ENCODE results near the gene PAK1IP1. TPM values are rescaled to one million over a fixed set of nuclear protein-coding genes. Genes with fewer than 3 reads are reported as not detected.

Gene PAK1IP1
- total RNA-seq, 1 donor from 2014 or later: 15.5 TPM

GRCh38 chr6:10721850-10722569 lies 27.2 kb downstream of the PAK1IP1 start:
- H3K36me3 Mint-ChIP-seq: peaks cover 4% of the 10 kb centered on the region
- H3K9me3 Mint-ChIP-seq: peaks cover 4% of the 10 kb centered on the region
- H3K27me3 Mint-ChIP-seq (ENCODE audit: low read depth): no peaks in the 10 kb centered on the region
- no peak for TF ChIP-seq CTCF (IDR thresholded peaks at IDR 0.05; ENCODE audit: unreplicated experiment)
- peaks cover 28% of the 10 kb centered on the region for H3K4me1 Mint-ChIP-seq
- no peak for DNase-seq (ENCODE audit: low spot score in 2 of 2, unreplicated experiment in 2 of 2)
- H3K4me3 Mint-ChIP-seq: peak overlapping the region; percentile 97
- peak overlapping the region; percentile 99 for H3K27ac Mint-ChIP-seq

DNA sequence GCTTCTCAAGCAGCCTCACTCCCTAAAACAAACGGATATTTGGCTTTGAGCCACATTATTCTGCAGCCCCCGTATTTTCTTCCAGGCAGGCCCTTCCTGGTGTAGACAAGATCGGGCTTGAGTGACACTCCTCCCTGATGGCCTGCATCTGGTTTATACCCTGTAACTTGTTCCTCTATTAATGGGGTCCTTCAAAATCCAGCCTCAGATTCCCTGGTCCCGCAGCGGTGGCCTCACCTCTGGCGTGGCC lies 27.7 kb downstream of the PAK1IP1 start:
- Mint-ChIP-seq H3K36me3 (peaks cover 7% of the 10 kb centered on the region), H3K4me3 (peak overlapping the region; percentile 97), H3K27me3 (ENCODE audit: low read depth) (no peaks in the 10 kb centered on the region), H3K27ac (peak overlapping the region; percentile 99), H3K9me3 (peaks cover 4% of the 10 kb centered on the region), H3K4me1 (peaks cover 28% of the 10 kb centered on the region)
- no peak for TF ChIP-seq CTCF (IDR thresholded peaks at IDR 0.05; ENCODE audit: unreplicated experiment)
- DNase-seq (ENCODE audit: low spot score in 2 of 2, unreplicated experiment in 2 of 2): no peak

DNA sequence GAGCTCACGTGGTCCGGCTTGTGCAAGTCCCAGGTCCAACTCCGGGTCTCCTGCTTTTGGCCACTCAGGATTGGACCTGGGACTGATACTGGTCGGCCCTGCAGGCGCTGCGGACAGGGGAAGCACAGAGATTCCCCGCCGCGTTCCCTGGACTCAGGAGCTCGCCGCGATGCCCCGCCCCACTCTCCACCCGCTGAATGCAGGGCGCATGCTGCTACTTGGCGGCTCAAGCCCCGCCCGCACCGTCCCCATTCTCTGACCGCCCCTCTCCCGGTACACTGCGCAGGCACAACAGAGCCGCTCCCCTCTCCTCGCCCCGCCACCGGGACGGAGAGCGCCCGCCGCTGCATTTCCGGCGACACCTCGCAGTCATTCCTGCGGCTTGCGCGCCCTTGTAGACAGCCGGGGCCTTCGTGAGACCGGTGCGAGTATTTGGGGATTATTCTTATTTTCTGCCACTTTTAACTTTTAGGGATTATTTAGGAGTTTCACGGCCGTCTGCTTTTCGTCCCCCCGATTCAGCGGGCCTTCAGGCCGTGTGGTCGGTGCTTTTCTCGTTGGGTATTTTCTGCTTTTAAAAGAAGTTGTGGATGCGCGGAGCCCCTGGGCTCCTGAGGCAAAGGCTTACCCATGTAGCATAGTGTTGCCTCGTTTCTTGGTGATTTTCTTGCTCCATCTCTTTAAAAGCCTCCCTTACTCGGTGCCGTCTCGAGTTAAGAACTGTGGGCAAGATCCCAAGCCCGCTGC lies 28.2 kb downstream of the PAK1IP1 start, which contains the start of gene TMEM14C:
Gene TMEM14C (plus strand): TSS at position 251 of the 747 bp plus-strand sequence. CDS start 1,544 bp downstream, outside the sequence.
- Mint-ChIP-seq H3K9me3 (peaks cover 4% of the 10 kb centered on the region), H3K36me3 (peaks cover 10% of the 10 kb centered on the region), H3K4me3 (peak within 1 kb of the TSS; percentile 97), H3K27ac (peak within 1 kb of the TSS; percentile 99), H3K27me3 (ENCODE audit: low read depth) (no peaks in the 10 kb centered on the region), H3K4me1 (peaks cover 28% of the 10 kb centered on the region)
- TF ChIP-seq CTCF (IDR thresholded peaks at IDR 0.05; ENCODE audit: unreplicated experiment): no peak
- DNase-seq (ENCODE audit: low spot score in 2 of 2, unreplicated experiment in 2 of 2): peak; percentile 93 to 96

DNA sequence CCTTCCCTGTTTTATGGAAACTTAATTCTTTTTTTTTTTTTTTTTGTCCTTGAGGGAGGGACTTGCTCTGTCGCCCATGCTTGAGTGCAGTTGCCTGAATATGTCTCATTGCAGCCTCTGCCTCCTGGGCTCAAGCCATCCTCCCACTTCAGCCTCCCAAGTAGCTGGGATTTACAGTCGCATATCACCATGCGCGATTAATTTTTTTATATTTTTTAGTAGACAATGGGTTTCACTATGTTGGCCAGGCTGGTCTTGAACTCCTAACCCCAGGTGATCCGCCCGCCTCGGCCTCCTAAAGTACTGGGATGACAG lies 28.8 kb downstream of the PAK1IP1 start:
- DNase-seq (ENCODE audit: low spot score in 2 of 2, unreplicated experiment in 2 of 2): no peak
- Mint-ChIP-seq H3K27ac (peak overlapping the region; percentile 99), H3K4me1 (peaks cover 28% of the 10 kb centered on the region), H3K9me3 (peaks cover 2% of the 10 kb centered on the region), H3K36me3 (peaks cover 14% of the 10 kb centered on the region), H3K27me3 (ENCODE audit: low read depth) (no peaks in the 10 kb centered on the region), H3K4me3 (peak overlapping the region; percentile 97)
- TF ChIP-seq CTCF (IDR thresholded peaks at IDR 0.05; ENCODE audit: unreplicated experiment): no peak

DNA sequence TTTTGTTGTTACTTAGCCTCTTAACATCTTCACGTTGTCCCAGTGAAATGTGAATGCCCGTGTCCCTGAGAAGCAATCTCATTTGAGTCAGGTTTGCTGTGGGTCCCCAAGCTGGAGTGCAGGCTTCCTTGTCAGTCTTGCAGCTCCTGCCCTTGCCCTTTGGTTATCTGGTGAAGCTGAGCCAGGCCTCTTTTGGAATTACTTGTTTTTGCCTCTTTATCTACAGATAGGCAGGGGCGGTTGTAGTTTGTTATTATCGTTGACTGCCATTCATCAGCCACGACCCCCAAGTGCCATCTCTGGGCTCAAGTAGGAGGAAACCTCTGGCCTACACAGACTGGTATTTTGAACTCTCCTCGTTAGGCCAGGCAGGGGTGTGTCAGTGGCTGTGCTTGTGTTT lies 30.3 kb downstream of the PAK1IP1 start:
- H3K4me3 Mint-ChIP-seq: peak overlapping the region; percentile 97
- H3K9me3 Mint-ChIP-seq: no peaks in the 10 kb centered on the region
- peaks cover 18% of the 10 kb centered on the region for H3K36me3 Mint-ChIP-seq
- no peaks in the 10 kb centered on the region for H3K27me3 Mint-ChIP-seq (ENCODE audit: low read depth)
- DNase-seq (ENCODE audit: low spot score in 2 of 2, unreplicated experiment in 2 of 2): no peak
- H3K27ac Mint-ChIP-seq: peak overlapping the region; percentile 61
- peaks cover 28% of the 10 kb centered on the region for H3K4me1 Mint-ChIP-seq
- TF ChIP-seq CTCF (IDR thresholded peaks at IDR 0.05; ENCODE audit: unreplicated experiment): no peak
